Embryonic facial prominence (tissue), 1 donor: ENCODE data around the gene IQGAP3.

ENCODE experiments used
- DNase-seq: peaks from one replicate; pipeline ENCODE4 v3.0.0-alpha.2; 2016; ENCODE audit errors: extremely low spot score

IQGAP3 gene

DNA sequence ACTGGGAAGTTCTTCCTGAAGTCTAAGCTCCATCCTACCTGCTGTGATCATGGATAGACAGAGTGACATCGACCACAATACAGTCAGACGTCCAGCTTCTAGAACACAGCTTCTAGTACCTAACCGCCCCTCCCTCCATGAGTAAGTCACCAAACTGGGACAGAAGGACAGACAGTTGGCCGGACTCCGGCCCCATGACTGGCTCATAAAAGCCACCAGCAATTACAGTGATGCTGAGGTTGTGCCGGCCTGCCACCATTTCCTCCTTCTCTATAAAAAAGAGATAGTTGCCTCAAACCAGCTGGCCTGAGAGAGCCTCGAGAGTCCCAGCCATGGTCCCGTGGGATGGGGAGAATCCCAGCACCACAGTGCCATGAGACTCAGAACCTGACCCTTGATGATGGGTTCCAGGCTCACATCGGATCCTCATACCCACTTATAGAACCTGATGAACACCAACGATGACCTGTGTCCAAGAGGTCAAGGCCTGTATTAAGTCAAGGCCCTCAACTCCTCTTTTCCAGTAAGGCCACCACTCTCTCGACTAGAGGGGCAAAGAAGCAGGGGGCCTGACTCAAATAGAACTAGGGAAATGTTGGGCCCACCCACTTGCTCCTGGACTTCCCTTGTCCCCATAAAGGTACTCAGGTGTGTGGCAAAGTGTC is 75.2 kb downstream of the IQGAP3 start:
- no peak for DNase-seq

DNA sequence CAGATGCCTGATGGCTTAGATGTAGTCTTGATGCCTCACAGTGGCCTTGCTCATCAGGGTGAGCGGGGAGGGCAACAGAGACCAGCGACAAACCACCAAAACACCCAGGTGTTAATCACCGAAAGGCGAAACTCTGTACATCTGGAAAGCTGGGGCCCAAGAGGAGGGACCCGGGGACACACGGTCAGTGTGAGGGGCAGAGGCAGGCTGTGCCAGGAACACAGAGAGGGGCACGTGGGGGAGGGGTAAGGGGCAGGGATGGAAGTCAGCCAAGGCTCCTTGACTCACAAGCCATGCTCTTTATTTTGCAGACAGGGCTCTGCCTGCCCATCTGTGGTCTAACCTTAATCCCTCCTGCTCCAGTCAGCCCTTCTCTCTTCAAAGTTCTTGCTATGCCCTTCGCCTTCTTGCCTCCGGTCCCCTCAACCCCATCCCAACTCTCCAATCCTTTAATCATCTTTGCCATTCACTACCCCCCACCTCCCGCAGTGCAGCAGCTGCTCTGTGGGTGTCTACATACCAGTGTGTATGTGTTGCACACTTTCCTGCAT is 76.1 kb downstream of the IQGAP3 start:
- no peak for DNase-seq

DNA sequence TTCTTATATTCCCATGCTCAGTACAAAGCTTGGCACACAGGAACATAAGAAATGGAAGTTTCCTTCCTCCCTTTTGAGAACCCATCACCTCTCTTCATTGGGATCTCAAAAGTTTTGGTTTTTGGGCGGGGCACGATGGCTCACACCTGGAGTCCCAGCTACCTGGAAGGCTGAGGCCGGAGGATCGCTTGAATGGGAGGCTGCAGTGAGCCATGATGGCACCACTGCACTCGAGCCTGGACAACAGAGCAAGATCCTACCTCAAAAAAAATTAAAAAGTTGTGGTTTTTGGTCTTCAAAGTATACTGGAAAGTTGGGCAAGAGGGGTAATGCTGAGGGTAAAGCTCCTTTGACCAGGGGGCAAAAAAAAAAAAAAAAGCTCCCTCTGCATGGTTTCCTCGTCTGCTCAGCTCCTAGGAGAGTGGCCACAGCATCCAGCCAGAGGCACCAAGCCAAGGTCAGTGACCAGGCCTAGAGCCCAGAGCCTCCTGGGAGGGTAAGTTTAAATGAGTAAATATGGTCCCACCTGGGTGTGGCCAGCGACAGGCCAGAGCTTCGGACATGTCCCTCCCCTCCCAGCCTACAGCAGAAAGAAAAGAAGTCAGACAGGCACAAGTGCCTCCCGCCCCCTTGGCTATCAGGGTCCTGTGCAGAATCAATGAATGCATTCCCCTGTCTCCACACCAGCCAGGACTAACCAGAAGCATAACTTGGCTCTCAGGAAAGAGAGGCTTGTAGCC is 76.8 kb downstream of the IQGAP3 start:
- no peak for DNase-seq

DNA sequence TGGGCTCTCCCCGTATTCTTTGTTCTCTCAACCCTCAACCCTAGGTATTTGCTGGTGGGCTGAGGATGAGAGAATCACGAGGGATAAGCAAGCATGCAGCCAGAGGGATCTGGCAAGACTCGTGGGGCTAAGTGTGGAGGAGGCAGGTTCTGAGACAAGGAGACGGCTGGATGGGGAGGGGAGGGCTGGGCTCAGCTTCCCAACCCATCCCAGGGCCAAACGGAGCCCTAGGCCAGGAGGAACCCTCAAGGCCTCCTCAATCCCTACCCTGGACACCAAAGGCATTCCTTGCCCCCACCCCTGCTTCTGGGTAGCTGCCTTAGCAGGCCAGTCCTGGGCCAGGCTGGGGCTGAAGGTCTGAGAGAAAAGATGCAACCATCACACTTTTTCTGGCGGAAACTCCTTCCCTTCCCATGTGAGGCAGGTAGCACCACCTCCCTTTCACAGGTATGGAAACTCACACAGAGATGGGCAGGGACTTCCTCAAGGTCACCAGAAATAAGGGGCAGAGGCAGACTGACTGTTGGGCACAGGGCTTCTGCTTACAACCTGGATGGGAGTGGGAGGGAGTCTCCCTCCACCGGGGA is 78.0 kb downstream of the IQGAP3 start:
- no peak for DNase-seq

DNA sequence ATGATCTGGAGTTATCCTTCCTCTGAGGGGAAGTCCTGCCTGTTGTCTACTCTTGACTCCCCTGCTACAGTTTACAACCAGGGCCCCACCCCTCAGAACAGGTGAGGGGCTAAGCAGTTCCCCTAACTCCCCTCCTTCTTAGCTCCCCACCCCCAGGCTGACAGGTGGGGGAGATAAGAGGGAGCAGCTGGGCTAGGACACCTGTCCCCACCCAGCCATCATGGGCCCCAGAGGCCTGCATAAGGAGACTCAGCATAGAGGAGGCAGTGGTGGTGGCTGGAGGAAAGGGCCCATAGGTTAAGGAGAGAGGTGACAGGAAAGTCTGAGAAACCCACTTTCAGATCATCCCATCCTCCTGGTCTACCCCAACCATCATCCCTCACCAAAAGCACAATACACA is 78.6 kb downstream of the IQGAP3 start:
- no peak for DNase-seq

DNA sequence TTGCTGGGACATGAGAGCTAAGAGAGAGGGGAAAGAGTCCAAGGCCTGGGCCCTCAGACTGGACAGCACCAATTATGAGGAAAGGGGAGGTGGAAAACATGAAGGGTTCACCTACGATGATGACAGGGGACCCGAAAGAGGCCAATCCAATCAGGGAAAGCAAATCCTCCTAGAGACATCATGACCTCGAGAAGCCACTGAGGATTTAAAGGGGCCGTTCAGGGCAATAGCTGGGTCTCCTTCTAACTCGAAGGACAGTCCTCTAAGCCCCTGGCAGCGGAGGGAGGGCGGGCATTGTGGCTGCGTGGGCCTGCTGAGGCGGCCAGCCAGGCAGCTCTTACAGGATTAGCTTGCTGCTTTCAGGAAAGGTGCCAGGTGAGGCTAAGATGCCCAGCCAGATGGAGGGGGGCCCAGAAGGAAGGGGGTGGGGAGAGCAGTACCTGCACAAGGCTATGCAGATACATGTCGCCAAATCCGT is 79.2 kb downstream of the IQGAP3 start:
- DNase-seq: no peak

DNA sequence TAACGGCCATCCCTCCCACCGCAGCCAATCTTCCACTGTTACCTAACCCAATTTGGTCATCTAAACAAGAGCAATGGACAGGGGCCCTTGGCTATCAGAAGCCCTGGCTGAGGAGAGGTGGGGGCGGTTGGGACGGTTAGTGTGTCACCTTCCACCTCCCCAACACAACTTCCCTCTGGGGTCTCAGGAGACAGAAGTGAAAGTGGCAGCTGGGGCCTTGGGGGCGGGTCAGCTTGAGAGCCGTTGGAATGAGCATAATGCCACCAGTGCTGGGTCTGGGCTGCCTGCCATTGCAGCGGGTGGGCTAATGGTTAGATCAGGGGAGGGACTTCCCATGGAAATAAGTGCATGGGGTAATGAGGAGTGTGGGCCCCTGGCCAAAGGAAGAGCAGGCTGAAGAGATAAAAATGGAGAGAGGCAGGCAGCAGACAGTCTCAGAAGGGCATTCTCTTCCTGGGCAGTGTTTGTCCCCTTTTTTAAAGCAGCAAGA is 79.7 kb downstream of the IQGAP3 start:
- no peak for DNase-seq

DNA sequence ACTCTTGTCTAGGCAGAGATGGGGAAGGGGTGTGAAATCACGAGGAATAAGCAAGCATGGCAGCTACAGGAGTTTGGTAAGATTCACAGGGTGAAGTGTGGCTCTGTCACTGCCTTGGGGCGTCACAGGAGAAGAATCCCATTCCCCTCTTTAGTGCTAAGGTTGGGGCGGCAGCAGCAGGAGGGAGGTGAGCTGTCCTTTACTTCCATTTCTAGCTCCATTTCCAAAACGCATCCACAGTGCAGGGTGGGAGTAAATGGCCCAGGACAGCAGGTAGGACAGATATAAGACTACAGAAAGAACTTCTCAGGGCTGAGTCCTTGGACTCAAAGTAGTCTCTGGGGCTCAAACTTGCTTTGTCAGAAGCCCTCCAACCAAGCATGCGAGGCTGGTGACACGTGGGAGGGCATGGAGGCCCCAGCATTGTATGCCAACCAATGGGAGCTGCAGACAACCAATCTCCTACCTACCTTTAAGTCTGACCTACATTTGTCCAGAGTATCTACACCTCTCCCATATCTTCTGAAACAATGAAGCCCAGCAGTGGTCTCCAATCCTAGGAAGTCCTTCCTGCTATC is 80.3 kb downstream of the IQGAP3 start:
- DNase-seq: no peak

DNA sequence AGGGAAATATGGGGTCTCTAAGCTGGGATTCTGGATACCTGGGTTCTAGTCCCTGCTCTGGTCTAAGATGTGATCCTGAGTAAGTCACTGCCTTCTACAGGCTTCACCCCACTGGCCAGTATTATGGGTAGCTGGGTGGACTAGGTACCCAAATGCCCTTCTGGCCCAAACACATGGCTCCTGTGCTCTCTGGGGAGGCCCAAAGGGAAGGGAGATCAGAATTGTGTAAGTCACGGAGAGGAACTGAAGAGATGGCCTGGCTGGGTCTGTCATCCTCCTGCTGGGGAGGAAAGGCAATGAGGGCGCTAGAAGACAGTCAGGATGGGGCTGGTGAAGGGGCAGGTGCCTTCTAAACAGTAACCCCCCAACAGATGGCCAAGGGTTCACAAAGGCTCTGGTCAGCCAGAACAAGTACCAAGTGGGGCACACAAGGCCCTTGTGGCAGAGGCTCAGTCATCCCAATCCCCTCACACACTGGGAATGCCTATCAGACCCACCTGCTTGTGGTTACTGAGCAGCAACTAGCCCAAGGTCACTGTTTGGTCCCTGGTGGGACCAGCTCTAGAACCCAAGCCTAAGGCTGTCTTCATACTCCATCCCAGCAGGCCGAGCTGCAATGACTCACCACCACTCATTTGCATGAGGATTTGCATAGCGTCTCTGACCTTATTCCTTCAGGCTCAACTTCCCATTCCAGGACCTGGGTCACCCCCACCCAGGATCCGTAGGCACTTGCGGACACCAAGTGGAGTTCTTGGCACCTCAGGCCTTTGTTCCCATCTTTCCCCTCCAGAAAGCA is 81.0 kb downstream of the IQGAP3 start:
- DNase-seq: no peak

DNA sequence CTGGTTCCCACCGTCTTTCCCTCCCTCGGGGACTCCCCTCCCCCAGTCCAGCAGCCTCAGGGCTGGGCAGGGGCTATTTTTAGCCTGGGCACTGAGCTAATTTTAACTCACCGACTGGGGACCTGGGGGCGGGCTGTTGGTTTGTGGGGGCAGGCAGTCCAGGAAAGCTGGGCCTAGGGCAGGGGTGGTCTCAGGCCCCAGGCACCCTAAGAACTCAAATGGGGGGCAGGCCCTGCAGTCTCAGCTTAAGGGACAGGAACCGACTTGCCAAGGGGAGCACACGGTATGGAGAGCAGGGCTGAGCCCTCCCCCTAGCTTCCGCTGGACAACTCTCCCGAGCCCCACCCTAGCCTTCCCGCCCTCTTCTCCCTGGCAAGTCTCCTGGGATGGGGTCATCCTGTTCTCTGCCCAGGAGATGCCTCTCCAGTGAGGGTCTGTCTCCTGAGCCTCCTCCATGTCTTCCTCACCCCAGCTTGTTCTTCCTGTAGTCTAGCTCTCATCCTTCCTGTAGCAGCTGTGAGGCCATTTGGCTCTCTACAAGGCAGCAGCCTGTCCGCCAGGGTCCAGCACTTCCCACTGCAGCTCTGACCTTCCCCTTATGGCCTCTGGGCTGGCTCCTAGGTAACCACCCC is 81.8 kb downstream of the IQGAP3 start:
- DNase-seq: no peak

DNA sequence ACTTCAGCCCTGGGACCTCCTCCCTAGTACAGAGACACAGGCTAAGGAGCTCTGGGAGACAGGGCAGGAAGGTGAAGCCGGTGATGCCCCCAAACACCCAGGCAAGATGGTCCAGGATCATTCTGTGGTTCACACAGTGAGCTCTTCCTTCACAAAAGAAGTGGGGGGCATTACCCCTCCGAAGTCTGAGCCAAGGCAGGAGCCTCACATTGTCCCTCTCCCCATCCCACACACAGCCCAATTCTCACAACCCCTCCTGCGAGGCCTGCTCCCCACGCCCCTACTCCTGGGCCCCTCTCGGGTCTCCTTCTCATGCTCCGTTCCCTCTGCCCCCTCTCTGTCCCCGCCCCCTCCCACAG is 82.5 kb downstream of the IQGAP3 start:
- no peak for DNase-seq

DNA sequence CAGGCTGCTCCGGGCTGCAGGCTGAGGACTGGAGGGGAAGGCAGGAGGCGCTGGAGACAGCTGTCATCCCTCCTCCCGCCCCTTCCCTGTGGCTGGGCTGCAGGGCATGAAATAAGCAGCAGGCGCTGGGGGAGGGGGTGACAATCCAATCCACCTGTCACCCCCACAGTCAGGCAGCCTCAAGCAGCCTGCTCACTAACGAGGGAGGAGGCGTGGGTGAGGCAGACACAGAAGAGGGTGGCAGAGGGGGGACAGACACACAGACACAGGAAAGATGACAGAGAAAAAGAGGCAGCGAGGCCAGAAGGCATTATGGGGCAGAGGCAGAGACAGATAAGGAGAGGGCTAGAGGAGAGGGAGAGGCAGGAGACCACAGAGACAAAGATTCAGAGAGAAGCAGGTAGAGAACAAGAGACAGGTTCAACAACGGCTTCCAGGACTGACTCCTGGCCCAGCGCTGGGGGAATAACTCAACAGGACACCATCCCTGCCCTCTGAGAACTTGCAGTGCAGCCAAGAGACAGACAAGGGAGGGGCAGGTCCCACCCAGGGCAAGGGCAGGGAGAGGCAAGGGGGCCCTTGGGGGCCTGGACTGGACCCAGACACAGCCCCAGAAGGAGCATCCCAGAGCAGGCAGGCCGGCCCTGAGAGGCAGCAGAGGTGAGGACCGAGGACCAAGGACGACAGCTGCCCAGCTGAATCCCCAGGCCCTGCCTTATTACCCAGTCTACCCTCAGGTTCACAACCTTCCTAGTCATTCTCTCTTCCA is 83.0 kb downstream of the IQGAP3 start:
- DNase-seq: no peak

DNA sequence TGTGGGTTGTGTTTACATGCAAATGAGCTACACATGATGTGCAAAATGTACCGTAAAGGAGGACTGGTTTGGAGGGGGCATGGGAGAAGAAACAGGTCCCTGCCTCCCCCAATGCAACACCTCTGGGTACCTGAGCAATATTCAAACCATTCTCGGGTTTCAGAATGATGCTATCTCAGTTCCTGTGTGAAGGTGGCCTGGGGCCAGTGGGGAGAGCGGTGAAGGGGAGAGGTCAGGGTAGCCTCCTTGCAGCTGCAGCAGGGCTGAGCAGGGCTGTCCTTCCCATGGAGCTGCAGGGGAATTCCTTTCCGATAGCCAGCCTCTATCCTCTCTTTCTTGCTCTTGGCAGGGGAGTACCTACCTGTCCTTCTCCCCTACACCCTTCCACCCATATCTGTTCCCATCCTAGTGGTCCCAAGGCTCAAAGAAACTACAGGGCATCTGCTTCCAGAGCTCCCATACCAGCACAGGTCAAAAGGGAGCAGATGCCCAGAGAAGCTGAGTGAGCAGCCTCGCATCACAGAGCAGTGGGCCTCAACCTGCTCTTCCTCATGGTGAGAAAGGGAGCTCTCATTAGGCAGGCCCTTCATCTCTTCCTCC is 83.7 kb downstream of the IQGAP3 start:
- no peak for DNase-seq

DNA sequence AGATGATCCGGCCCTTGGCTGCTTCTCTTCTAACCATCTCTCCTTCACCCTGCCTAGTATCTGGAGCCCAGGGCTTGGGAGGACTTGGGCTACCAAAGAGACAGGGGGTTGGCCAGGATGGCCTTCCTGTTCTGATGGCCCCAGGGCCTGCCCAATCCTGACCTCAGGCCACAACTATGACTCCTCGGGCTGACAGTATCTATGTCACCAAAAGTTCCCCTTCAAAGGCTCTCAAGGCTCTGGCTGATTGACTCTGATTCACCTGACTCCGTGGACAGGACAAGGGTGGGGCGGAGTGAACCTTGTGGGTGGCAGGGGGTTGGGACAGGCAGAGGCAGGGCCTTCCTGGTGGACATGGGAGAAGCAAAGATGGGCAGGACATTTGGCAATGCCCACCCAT is 84.5 kb downstream of the IQGAP3 start:
- no peak for DNase-seq

DNA sequence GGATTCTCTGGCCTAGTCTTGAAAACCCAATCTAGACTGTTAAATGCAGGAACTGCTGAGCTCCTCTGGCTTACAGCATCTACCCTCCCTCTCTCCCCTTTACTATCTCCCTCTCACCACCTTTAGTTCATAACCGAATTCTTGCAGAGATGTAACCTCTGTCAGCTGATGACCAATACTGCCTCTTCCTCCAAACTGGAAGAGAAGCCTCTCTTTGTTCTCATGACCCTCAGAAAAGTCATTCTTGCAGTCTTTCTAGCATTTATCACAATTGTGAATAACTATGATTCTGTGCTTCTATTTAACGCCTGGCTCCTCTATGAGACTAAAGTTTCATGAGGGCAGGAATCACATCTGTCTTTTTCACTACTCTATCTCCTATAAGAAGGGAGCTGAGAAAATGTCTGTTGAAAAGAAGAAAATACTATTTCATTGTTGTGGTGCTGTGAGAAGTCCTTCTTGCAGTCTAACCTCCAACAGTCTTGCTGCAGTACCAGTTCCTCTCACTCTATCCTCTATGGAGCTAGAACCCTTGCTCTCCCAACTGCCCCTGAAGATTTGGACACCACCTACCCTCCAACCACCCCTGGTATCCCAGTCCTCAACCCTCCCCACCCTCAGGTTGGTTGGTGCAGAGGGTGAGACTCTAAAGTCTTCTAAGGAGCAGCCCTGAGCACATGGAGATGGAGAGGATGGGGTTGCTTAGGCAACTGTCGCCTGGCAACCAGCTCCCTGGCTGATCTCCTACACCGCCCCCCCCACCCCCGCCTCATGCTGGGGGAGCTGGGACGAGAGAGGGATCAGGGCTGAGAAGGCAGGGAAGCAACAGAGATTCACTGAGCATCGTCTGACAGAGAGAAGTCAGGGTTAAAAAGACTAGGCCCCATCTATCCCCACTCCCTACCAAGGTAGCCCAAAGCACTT is 85.7 kb downstream of the IQGAP3 start:
- no peak for DNase-seq

DNA sequence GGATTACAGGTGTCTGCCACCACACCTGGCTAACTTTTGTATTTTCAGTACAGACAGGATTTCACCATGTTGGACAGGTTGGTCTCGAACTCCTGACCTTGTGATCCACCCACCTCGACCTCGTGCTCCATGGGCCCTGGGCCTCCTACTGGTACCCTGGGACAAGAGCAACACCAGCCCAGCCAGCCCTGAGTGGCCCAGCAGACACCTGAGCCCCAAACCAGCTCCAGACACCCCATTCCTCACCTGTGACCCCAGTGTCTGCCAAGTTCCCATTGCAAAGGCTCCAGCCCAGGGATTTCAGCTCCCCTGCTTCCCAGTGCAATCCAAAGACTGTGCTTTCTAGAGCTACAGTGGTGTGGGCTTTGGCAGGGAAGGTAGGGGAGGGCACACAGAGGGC is 86.4 kb downstream of the IQGAP3 start:
- no peak for DNase-seq

DNA sequence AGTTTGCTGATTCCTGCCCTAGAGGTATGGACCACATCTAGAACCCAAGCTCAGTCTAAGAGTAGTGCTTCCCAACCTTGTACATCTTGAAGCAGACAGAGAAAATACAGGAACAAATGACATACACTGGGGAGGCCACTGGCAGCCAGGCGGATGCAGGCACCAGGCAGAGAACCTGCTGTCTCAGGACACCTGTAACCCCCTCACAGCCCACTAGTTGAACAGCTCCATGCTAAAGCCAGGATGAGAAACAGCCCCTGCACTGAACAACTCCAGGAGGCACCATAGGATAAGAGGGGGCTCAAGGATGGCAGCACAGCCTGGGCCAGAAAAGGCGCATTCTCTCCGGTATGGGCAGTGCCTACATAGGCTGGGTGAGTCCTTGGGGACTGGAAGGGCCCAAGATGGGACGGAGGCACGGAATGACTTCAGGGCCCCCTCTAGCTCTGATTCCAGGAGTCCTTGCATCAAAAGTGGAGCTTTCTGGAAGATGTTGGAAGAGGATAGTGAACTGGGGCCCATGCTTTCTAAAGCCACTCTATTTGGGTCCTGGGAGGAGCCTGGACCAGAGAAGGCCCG is 87.8 kb downstream of the IQGAP3 start:
- no peak for DNase-seq

DNA sequence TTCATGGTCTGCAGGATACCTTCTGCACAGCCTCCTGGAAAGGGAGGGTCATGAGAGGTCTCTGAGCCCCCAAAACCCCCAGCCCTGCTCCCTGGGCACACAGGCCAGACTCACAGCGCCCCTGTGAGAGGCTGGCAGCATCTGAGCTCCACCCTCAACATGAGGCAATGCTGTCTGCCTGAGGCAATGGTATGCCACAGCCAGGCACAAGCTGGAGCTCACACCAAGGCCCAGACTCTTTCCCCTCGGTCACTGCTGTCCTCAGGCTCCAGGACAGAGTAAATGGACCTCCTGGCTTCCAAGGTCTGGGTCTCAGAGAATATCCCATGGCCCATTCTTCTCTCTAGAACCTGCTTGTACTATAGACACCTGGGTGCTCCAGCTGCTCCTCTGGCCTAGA is 89.0 kb downstream of the IQGAP3 start:
- DNase-seq: no peak
